ENCODE data around the gene APOA1.

APOA1 gene

GRCh38 chr11:116860303-116860702 is 22.9 kb upstream of the APOA1 start:
- no peak for DNase-seq (ENCODE audit: low spot score)
- TF ChIP-seq CTCF (IDR thresholded peaks at IDR 0.05; ENCODE audit: extremely low read depth, missing control alignments), result no peak

DNA sequence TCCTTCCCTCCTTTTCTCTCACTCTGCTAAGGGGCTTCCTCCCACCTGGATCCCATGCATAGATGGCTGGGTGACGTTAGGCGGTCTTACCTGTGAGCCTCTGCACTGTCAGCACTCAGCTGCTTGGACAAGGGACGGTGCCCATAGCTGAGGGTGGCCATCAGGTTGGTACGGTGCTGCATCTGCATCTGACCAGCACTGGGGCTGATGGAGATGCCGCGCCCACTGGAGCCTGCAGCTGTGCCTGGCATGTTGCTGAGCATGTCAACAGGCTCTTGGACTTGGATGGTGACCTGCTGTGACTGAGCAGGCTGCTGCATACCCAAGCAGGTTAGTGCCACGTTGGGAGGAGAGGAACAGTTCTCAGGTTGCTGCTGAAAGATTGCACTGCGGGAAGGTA is 21.8 kb upstream of the APOA1 start:
- TF ChIP-seq CTCF (IDR thresholded peaks at IDR 0.05; ENCODE audit: extremely low read depth, missing control alignments), result no peak
- no peak for DNase-seq (ENCODE audit: low spot score)

GRCh38 chr11:116857936-116858335 is 20.5 kb upstream of the APOA1 start:
- no peak for TF ChIP-seq CTCF (IDR thresholded peaks at IDR 0.05; ENCODE audit: extremely low read depth, missing control alignments)
- no peak for DNase-seq (ENCODE audit: low spot score)

- DNase-seq (ENCODE audit: low spot score), result no peak
These were observed 19.9 kb upstream of the APOA1 start for GRCh38 chr11:116857316-116857715.

GRCh38 chr11:116856423-116856822 is 19.0 kb upstream of the APOA1 start:
- TF ChIP-seq CTCF (IDR thresholded peaks at IDR 0.05; ENCODE audit: extremely low read depth, missing control alignments), result no peak
- no peak for DNase-seq (ENCODE audit: low spot score)

More at GRCh38 chr11:116857316-116857715, 19.9 kb upstream of the APOA1 start:
- TF ChIP-seq CTCF (IDR thresholded peaks at IDR 0.05; ENCODE audit: extremely low read depth, missing control alignments), result no peak

DNA sequence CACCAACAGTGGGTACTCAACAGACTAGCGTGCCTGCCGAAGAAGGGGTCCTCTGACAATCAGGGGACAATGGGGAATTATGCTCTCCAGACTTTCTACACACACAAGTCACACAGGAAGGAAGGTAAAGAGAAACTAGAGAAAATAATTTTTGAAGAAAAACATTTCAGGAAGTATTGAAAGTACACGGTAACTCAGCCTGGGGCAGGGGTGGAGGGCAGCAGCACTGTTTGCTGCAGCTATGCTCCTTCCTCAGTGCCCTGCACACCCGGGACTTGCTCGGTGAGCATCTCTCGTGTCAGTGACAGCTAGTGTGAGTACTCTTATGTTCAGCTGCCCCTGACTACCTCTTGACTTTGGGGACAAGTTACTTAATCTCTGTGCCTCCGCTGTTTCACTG is 18.0 kb upstream of the APOA1 start:
- no peak for DNase-seq (ENCODE audit: low spot score)
- no peak for TF ChIP-seq CTCF (IDR thresholded peaks at IDR 0.05; ENCODE audit: extremely low read depth, missing control alignments)

DNA sequence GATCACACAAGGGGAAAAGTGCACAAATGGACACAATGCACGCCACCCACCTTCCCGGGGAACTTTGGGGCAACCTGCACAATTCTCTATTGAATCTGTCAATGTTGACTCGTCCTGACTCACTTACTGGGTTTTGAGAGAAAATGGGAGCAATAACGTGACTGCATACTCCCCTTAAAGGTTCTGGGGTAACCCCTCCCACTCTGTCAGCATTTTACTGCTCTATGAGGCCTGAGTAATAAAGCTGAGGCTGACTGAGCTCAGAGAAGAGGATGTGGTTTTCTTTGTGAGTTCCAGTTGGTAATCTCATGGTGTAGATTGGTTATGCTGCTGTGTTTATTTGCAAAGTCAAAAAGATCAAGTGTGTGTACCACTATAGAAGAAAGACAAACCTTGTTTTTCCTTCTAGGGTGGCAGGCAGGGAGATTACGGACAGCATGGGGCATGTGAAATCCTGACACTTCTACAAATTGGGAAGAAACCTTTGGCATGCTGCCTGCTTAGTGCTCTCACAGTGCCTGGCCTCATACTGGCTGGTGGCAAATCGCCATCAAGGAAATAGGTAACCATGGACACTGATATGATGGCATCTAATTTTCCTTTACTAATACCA is 16.1 kb upstream of the APOA1 start:
- no peak for TF ChIP-seq CTCF (IDR thresholded peaks at IDR 0.05; ENCODE audit: extremely low read depth, missing control alignments)
- peak; percentile 86 for DNase-seq (ENCODE audit: low spot score)
